ENCODE measurements around the gene ZBTB5.

ZBTB5 gene

DNA sequence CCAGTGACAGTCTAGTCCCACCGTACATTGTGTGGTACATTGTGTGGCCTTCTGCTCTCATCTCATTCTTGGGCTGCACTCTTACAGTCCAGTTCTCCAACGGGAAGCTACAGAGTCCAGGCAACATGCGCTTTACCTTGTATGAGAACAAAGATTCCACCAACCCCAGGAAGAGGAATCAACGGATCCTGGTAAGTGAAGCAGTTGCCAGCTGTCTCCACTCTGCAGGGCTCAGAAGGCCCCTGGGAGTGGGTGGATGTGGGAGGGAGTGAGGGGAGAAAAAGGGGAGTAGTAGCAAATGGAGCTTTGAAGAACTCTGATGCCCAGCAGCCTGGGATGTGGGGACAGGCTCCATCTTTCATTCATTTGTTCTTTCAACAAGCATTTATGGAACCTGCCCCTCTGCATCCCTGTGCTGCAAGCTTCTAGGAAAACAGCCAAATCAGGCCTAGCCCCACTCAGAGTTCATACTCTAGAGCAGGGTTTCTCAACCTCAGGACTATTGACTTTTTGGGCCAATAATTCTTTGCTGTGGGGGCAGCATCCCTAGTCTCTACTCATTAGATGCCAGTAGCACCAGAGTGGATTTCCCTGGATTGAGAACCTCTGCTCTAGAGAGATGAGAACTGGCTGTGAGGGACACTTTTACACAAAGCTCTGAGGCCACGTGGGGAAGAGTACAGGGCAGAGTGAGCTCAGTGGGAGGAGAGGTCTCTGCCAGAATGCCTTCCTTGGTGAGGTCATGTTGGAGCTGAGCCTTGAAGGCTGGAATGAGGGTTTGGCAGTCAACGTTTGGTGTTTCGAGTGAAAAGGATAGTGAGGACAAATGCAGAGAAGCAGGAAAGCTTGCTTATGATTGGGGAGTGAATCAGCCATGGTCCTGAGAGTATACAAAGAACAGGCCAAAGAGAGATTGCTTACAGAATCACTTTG lies 21.6 kb upstream of the ZBTB5 start:
- Histone ChIP-seq H3K9ac (ENCODE audit: low read depth, low read length, poor library complexity, severe bottlenecking) (peak overlapping the region; percentile 84), H3K4me3 (ENCODE audit: low read length, poor library complexity, severe bottlenecking) (peak overlapping the region; percentile 88), H2AFZ (ENCODE audit: low read length) (no peak overlapping the region), H3K9me2 (replicated peaks; ENCODE audit: low read depth, low read length) (no peaks in the 10 kb centered on the region), H3K9me3 (ENCODE audit: insufficient read depth, low read depth, low read length) (no peaks in the 10 kb centered on the region), H4K20me1 (ENCODE audit: insufficient read depth, low read length, poor library complexity, severe bottlenecking) (peaks cover 6% of the 10 kb centered on the region), H3K4me1 (ENCODE audit: insufficient read depth, low read length, poor library complexity, severe bottlenecking) (peaks cover 34% of the 10 kb centered on the region), H3K79me2 (ENCODE audit: insufficient read depth, low read length) (peaks cover 31% of the 10 kb centered on the region), H3F3A (ENCODE audit: low read depth) (no peaks in the 10 kb centered on the region), H3K36me3 (ENCODE audit: insufficient read depth, low read length) (peaks cover 3% of the 10 kb centered on the region; the same call in 1 of the 2 replicates), H3K27me3 (ENCODE audit: insufficient read depth, low read length, poor library complexity, severe bottlenecking) (no peaks in the 10 kb centered on the region), H3K4me2 (ENCODE audit: low read depth, low read length, poor library complexity, severe bottlenecking) (peak overlapping the region; percentile 77)
- no peak for TF ChIP-seq EZH2phosphoT487 (IDR thresholded peaks at IDR 0.05; ENCODE audit: borderline replicate concordance)
- TF ChIP-seq, protein P1, sequence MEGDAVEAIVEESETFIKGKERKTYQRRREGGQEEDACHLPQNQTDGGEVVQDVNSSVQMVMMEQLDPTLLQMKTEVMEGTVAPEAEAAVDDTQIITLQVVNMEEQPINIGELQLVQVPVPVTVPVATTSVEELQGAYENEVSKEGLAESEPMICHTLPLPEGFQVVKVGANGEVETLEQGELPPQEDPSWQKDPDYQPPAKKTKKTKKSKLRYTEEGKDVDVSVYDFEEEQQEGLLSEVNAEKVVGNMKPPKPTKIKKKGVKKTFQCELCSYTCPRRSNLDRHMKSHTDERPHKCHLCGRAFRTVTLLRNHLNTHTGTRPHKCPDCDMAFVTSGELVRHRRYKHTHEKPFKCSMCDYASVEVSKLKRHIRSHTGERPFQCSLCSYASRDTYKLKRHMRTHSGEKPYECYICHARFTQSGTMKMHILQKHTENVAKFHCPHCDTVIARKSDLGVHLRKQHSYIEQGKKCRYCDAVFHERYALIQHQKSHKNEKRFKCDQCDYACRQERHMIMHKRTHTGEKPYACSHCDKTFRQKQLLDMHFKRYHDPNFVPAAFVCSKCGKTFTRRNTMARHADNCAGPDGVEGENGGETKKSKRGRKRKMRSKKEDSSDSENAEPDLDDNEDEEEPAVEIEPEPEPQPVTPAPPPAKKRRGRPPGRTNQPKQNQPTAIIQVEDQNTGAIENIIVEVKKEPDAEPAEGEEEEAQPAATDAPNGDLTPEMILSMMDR (conservative IDR thresholded peaks at IDR 0.05; ENCODE audit: low read length) = no peak

DNA sequence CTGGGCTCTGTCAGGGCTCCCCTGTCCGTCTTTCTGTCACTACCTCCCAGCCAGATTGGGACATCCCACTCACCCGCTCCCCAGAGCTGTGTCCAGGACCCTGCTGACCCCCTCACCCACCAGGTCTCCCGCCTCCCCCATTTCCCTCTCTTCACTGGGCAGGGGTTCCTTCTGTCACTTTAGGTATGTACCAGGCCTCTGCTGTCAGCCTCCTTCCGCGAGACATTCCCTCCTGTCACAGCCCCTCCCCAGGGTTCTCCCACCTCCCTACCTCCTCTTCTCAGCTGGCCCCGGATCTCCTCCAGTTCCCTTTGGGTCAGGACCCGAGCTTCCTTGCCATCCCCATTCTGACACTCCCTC lies 21.0 kb upstream of the ZBTB5 start:
- H3K9me3 ChIP-seq (ENCODE audit: insufficient read depth, low read depth, low read length) = no peaks in the 10 kb centered on the region
- H3K36me3 ChIP-seq (ENCODE audit: insufficient read depth, low read length) = no peaks in the 10 kb centered on the region
- peaks cover 6% of the 10 kb centered on the region for H4K20me1 ChIP-seq (ENCODE audit: insufficient read depth, low read length, poor library complexity, severe bottlenecking)
- peak overlapping the region; percentile 77 for H3K4me2 ChIP-seq (ENCODE audit: low read depth, low read length, poor library complexity, severe bottlenecking)
- H3K9me2 ChIP-seq (replicated peaks; ENCODE audit: low read depth, low read length) = no peaks in the 10 kb centered on the region
- H3K4me1 ChIP-seq (ENCODE audit: insufficient read depth, low read length, poor library complexity, severe bottlenecking) = peaks cover 34% of the 10 kb centered on the region
- TF ChIP-seq, protein P1 (conservative IDR thresholded peaks at IDR 0.05; ENCODE audit: low read length) = no peak
- TF ChIP-seq EZH2phosphoT487 (IDR thresholded peaks at IDR 0.05; ENCODE audit: borderline replicate concordance) = no peak
- peaks cover 31% of the 10 kb centered on the region for H3K79me2 ChIP-seq (ENCODE audit: insufficient read depth, low read length)
- H3K27me3 ChIP-seq (ENCODE audit: insufficient read depth, low read length, poor library complexity, severe bottlenecking) = no peaks in the 10 kb centered on the region
- no peaks in the 10 kb centered on the region for H3F3A ChIP-seq (ENCODE audit: low read depth)
- H3K4me3 ChIP-seq (ENCODE audit: low read length, poor library complexity, severe bottlenecking) = peak overlapping the region; percentile 88
- H2AFZ ChIP-seq (ENCODE audit: low read length) = peak overlapping the region; percentile 85; the same call in 1 of the 2 replicates
- H3K9ac ChIP-seq (ENCODE audit: low read depth, low read length, poor library complexity, severe bottlenecking) = peak overlapping the region; percentile 84

DNA sequence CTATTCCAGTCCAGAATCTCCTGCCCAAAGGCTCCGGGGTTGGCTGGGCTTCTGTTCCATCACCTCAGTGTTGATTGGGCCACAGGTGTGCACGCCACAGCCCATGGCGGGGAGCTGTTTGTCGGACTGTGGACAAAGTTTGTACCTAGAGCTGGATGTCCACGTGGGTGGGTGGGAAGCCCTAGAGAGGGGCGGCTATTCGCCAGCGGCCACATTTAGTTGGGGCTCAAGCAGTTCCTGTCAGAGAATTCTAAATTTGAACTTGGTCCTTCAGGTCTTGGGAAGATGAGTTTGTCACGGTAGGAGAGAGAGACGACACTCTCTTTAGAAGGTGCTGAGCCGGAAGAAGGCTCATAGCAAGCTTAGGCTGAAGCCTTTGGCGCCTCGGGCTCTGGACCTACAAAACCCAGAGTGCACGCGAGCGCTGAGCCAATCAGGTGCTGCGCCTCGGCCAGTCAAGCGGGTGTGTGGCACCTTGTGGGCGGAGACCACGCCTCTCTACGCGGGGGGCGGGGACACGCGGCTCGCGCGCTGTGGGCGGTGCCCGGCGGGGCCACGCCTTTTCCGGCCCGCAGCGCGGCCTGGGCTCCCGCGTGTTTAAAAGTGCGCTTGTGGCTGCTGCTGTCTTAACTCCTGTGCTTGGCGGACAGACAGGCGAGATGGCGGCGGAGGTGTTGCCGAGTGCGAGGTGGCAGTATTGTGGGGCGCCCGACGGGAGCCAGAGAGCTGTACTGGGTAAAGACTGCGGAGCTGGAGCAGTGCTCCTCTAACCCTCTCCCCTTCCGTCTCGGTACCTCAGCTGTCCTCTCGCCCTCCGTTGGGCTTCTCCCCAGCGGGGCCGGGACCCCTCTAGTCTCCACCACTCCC lies 20.4 kb upstream of the ZBTB5 start, which contains the start of gene POLR1E:
POLR1E (plus strand) TSS at position 560 of the 867 bp plus-strand sequence; CDS start at position 660, 100 bp downstream.
- Histone ChIP-seq H3F3A (ENCODE audit: low read depth) (no peaks in the 10 kb centered on the region), H3K79me2 (ENCODE audit: insufficient read depth, low read length) (peaks cover 31% of the 10 kb centered on the region), H3K9me3 (ENCODE audit: insufficient read depth, low read depth, low read length) (no peaks in the 10 kb centered on the region), H3K4me2 (ENCODE audit: low read depth, low read length, poor library complexity, severe bottlenecking) (peak within 1 kb of the TSS; percentile 77), H3K4me1 (ENCODE audit: insufficient read depth, low read length, poor library complexity, severe bottlenecking) (peaks cover 33% of the 10 kb centered on the region), H4K20me1 (ENCODE audit: insufficient read depth, low read length, poor library complexity, severe bottlenecking) (peaks cover 6% of the 10 kb centered on the region), H3K4me3 (ENCODE audit: low read length, poor library complexity, severe bottlenecking) (peak within 1 kb of the TSS; percentile 88), H3K9ac (ENCODE audit: low read depth, low read length, poor library complexity, severe bottlenecking) (peak within 1 kb of the TSS; percentile 84), H2AFZ (ENCODE audit: low read length) (peak within 1 kb of the TSS; percentile 94), H3K36me3 (ENCODE audit: insufficient read depth, low read length) (no peaks in the 10 kb centered on the region), H3K27me3 (ENCODE audit: insufficient read depth, low read length, poor library complexity, severe bottlenecking) (no peaks in the 10 kb centered on the region), H3K9me2 (replicated peaks; ENCODE audit: low read depth, low read length) (no peaks in the 10 kb centered on the region)
- TF ChIP-seq, protein P1 (conservative IDR thresholded peaks at IDR 0.05; ENCODE audit: low read length) = no peak
- TF ChIP-seq EZH2phosphoT487 (IDR thresholded peaks at IDR 0.05; ENCODE audit: borderline replicate concordance) = no peak
